Stimulated activated CD4-positive, alpha-beta T cell treated with anti-CD3 and anti-CD28 coated beads, Interleukin-2, amount 100 ng/mL, for 4 hours (primary cell): ENCODE measurements around the gene ULBP2.
A peak's percentile ranks its signal among the peaks of the same experiment; 100 is the strongest.
"Not testable (repeated sequence)": the region's sequence is repeated elsewhere in the genome, so short reads cannot be mapped to it uniquely, and the experiment has no call there.

Source experiments
- DNase-seq: peaks from one replicate; pipeline ENCODE4 v3.0.0-alpha.2; 2020; ENCODE audit warnings: low read depth

Gene ULBP2

GRCh38 chr6:149909701-149910470 lies 31.9 kb upstream of the ULBP2 start:
- DNase-seq: no peak

- DNase-seq: no peak
These were observed 31.1 kb upstream of the ULBP2 start for GRCh38 chr6:149910721-149911151.

GRCh38 chr6:149912680-149913079 lies 29.1 kb upstream of the ULBP2 start:
- not testable (repeated sequence) for DNase-seq

- no peak for DNase-seq
These were observed 28.7 kb upstream of the ULBP2 start for GRCh38 chr6:149913085-149913484.

GRCh38 chr6:149913540-149914240 lies 28.1 kb upstream of the ULBP2 start:
- no peak for DNase-seq

- no peak for DNase-seq
These were observed 25.6 kb upstream of the ULBP2 start for GRCh38 chr6:149915970-149916865.

- DNase-seq: no peak
These were observed 24.1 kb upstream of the ULBP2 start for GRCh38 chr6:149917679-149918078.

- no peak for DNase-seq
These were observed 23.5 kb upstream of the ULBP2 start for GRCh38 chr6:149918151-149918905.

GRCh38 chr6:149919126-149919833 lies 22.5 kb upstream of the ULBP2 start:
- DNase-seq: not testable (repeated sequence)

- no peak for DNase-seq
These were observed 22.0 kb upstream of the ULBP2 start for GRCh38 chr6:149919834-149920225.

- DNase-seq: no peak
These were observed 20.5 kb upstream of the ULBP2 start for GRCh38 chr6:149921361-149921760.

- not testable (repeated sequence) for DNase-seq
These were observed 19.7 kb upstream of the ULBP2 start for GRCh38 chr6:149922091-149922490.

- peak; percentile 80 for DNase-seq
These were observed 19.0 kb upstream of the ULBP2 start, which contains the start of gene RAET1G for GRCh38 chr6:149922642-149923326. RAET1G (minus strand) TSS chr6:149923121; CDS start chr6:149923010, 111 bp downstream.

GRCh38 chr6:149923327-149923986 lies 18.4 kb upstream of the ULBP2 start:
- DNase-seq: no peak

GRCh38 chr6:149924206-149924932 lies 17.4 kb upstream of the ULBP2 start:
- no peak for DNase-seq

GRCh38 chr6:149924933-149925252 lies 16.9 kb upstream of the ULBP2 start:
- no peak for DNase-seq

- no peak for DNase-seq
These were observed 16.4 kb upstream of the ULBP2 start for GRCh38 chr6:149925253-149925973.

GRCh38 chr6:149925974-149926777 lies 15.6 kb upstream of the ULBP2 start:
- DNase-seq: peak; percentile 60
